Esophagus squamous epithelium (tissue), 5 donors: ENCODE results near the gene PDZRN4. TPM values are rescaled to one million over a fixed set of nuclear protein-coding genes. Genes with fewer than 3 reads are reported as not detected.

Experiments
- DNase-seq: peaks from one replicate; lab custom pipeline; 2025; lab: John Stamatoyannopoulos, UW
- H3K27ac ChIP-seq, 4 donors: fragments of 200-600 bp; sonication (generic); one replicate each; pipeline ENCODE4 v1.5.1; 2016 to 2019; ENCODE audit warnings: mild to moderate bottlenecking in 1 of 4
- H3K27me3 ChIP-seq, 4 donors: fragments of 200-600 bp; sonication (generic); 1 replicate in 3 of 4; 2 replicates in 1 of 4; pipeline versions ENCODE4 v1.5.1 to v1.6.0; 2017 to 2021; ENCODE audit warnings: antibody characterized with exemption in 1 of 4
- H3K36me3 ChIP-seq, 3 donors: fragments of 200-600 bp; sonication (generic); one replicate each; pipeline ENCODE4 v1.5.1; 2016 to 2019
- H3K4me1 ChIP-seq, 3 donors: fragments of 200-600 bp; sonication (generic); one replicate each; pipeline ENCODE4 v1.5.1; 2017 to 2019
- H3K4me3 ChIP-seq, 4 donors: fragments of 200-600 bp; sonication (generic); 1 replicate in 3 of 4; 2 replicates in 1 of 4; pipeline ENCODE4 v1.5.1; 2016 to 2019; ENCODE audit warnings: mild to moderate bottlenecking in 2 of 4, moderate library complexity in 1 of 4
- H3K9me3 ChIP-seq, 3 donors: fragments of 200-600 bp; sonication (generic); one replicate each; pipeline ENCODE4 v1.5.1; 2016 to 2019
- CTCF ChIP-seq, 6 experiments: fragments of 450-650 bp in 4 of 6; fragments of 200-600 bp in 2 of 6; sonication (generic) in 2 of 6; IDR thresholded peaks; one replicate each; pipeline ENCODE4 v1.5.1; 2016 to 2019; ENCODE audit warnings: antibody characterized with exemption in 6 of 6, mild to moderate bottlenecking in 4 of 6, moderate library complexity in 4 of 6
- POLR2A ChIP-seq, 4 donors: fragments of 450-650 bp; IDR thresholded peaks; one replicate each; pipeline ENCODE4 v1.6.1; 2017; ENCODE audit warnings: antibody characterized with exemption in 4 of 4, mild to moderate bottlenecking in 4 of 4, moderate library complexity in 3 of 4
- whole genome bisulfite sequencing, 2 donors: methylation state at CpG; one replicate each; pipeline ENCODE4 v1.1.5; 2018; 5-methylcytosine and 5-hydroxymethylcytosine counted together
- intact Hi-C: fragments of 100-400 bp; cut with DNase I; formaldehyde crosslinking; loops from one replicate; pipeline ENCODE4 v1.15.0; 2022
- total RNA-seq, 4 donors: library from RNA; depleted of rRNA; stranded (reverse); fragments of >200 nt; gene quantifications; one replicate each; pipeline ENCODE4 v1.1.0, GENCODE V29; 2016
- donor health status: DM: yes; HTN: yes; CAD: no.

The PDZRN4 gene
- total RNA-seq, 4 donors from 2014 or later: 0.31 to 22.5 (median 2.1) TPM

- Histone ChIP-seq H3K27me3 (no peaks in the 10 kb centered on the region), H3K27ac (no peak overlapping the region), H3K4me3 (no peak overlapping the region), H3K36me3 (no peaks in the 10 kb centered on the region), H3K9me3 (no peaks in the 10 kb centered on the region), H3K4me1 (no peaks in the 10 kb centered on the region)
- TF ChIP-seq POLR2A (IDR thresholded peaks at IDR 0.05): no peak
- TF ChIP-seq CTCF (IDR thresholded peaks at IDR 0.05): no peak
- DNase-seq: no peak
- intact Hi-C loops: no loop called here
These were observed 253.1 kb downstream of the PDZRN4 start for GRCh38 chr12:41441180-41441579.

GRCh38 chr12:41442896-41443295, 254.8 kb downstream of the PDZRN4 start:
- no peaks in the 10 kb centered on the region for H3K36me3 ChIP-seq
- TF ChIP-seq POLR2A (IDR thresholded peaks at IDR 0.05): no peak
- TF ChIP-seq CTCF (IDR thresholded peaks at IDR 0.05): no peak
- no peaks in the 10 kb centered on the region for H3K27me3 ChIP-seq
- intact Hi-C loops: no loop called here
- H3K9me3 ChIP-seq: no peaks in the 10 kb centered on the region
- H3K4me3 ChIP-seq: no peak overlapping the region
- no peak for DNase-seq
- no peaks in the 10 kb centered on the region for H3K4me1 ChIP-seq
- no peak overlapping the region for H3K27ac ChIP-seq

- Histone ChIP-seq H3K27me3 (no peaks in the 10 kb centered on the region), H3K4me3 (no peak overlapping the region), H3K36me3 (no peaks in the 10 kb centered on the region), H3K4me1 (no peaks in the 10 kb centered on the region), H3K9me3 (no peaks in the 10 kb centered on the region), H3K27ac (no peak overlapping the region)
- TF ChIP-seq CTCF (IDR thresholded peaks at IDR 0.05) (no peak), POLR2A (IDR thresholded peaks at IDR 0.05) (no peak)
- 32 to 58% methylated on average over 2 of the region's 2 CpGs for WGBS, 2 donors
- intact Hi-C loops: no loop called here
- no peak for DNase-seq
These were observed 255.6 kb downstream of the PDZRN4 start for GRCh38 chr12:41443690-41444089.

GRCh38 chr12:41452838-41453407, 264.8 kb downstream of the PDZRN4 start:
- Histone ChIP-seq H3K27ac (no peak overlapping the region), H3K27me3 (no peaks in the 10 kb centered on the region), H3K4me3 (no peak overlapping the region), H3K36me3 (no peaks in the 10 kb centered on the region), H3K9me3 (no peaks in the 10 kb centered on the region), H3K4me1 (no peaks in the 10 kb centered on the region)
- no peak for DNase-seq
- TF ChIP-seq CTCF (IDR thresholded peaks at IDR 0.05) (no peak), POLR2A (IDR thresholded peaks at IDR 0.05) (no peak)
- WGBS, 2 donors: 53 to 65% methylated on average over 5 to 6 of the region's 6 CpGs
- intact Hi-C loops: no loop called here

- H3K4me3 ChIP-seq: no peak overlapping the region
- H3K9me3 ChIP-seq: no peaks in the 10 kb centered on the region
- no peak for DNase-seq
- intact Hi-C loops: no loop called here
- H3K4me1 ChIP-seq: no peaks in the 10 kb centered on the region
- H3K27me3 ChIP-seq: no peaks in the 10 kb centered on the region
- TF ChIP-seq CTCF (IDR thresholded peaks at IDR 0.05): no peak
- no peak for TF ChIP-seq POLR2A (IDR thresholded peaks at IDR 0.05)
- H3K36me3 ChIP-seq: no peaks in the 10 kb centered on the region
- WGBS, 2 donors: 77 to 85% methylated on average over 4 of the region's 4 CpGs
- H3K27ac ChIP-seq: no peak overlapping the region
These were observed 265.3 kb downstream of the PDZRN4 start for GRCh38 chr12:41453409-41453808.
